Upper lobe of left lung (tissue), 4 donors: ENCODE data around the gene KLHL40.

Experiments used
- CTCF ChIP-seq, 6 experiments: fragments of 450-650 bp in 4 of 6; fragments of 200-600 bp in 2 of 6; sonication (generic) in 2 of 6; IDR thresholded peaks; one replicate each; pipeline ENCODE4 v1.5.1; 2016 to 2019; ENCODE audit warnings: antibody characterized with exemption in 6 of 6
- EP300 ChIP-seq, 4 donors: sonication (generic); formaldehyde crosslinking; IDR thresholded peaks; one replicate each; pipeline ENCODE4 v1.5.1; 2017; ENCODE audit warnings: antibody characterized with exemption in 4 of 4, control low read depth in 2 of 4
- POLR2AphosphoS5 ChIP-seq, 2 donors: sonication (generic); formaldehyde crosslinking; IDR thresholded peaks; one replicate each; pipeline ENCODE4 v1.5.1; 2017; ENCODE audit warnings: antibody characterized with exemption in 2 of 2

- no peak for TF ChIP-seq EP300 (IDR thresholded peaks at IDR 0.05)
- TF ChIP-seq CTCF (IDR thresholded peaks at IDR 0.05) = no peak
- TF ChIP-seq POLR2AphosphoS5 (IDR thresholded peaks at IDR 0.05) = no peak
Measured at GRCh38 chr3:42651248-42652091, 33.9 kb upstream of the KLHL40 start.
